HG03342 (cell line): ENCODE measurements around the gene GALNT8.
"Not testable (repeated sequence)": the region's sequence is repeated elsewhere in the genome, so short reads cannot be mapped to it uniquely, and the experiment has no call there.

Experiments used
- ATAC-seq: cut with Tn5 transposase; IDR thresholded peaks from one replicate; pipeline ENCODE4 v1.9.1; 2021; ENCODE audit warnings: mild to moderate bottlenecking, moderate library complexity; ENCODE audit not compliant: unreplicated experiment

GALNT8 gene

GRCh38 chr12:4719821-4720636, at the start of gene GALNT8:
Gene GALNT8 (plus strand): TSS chr12:4720400. CDS start chr12:4720678, 278 bp downstream.
- ATAC-seq, result no peak

GRCh38 chr12:4679711-4680110, 40.5 kb upstream of the GALNT8 start:
- ATAC-seq, result no peak

DNA sequence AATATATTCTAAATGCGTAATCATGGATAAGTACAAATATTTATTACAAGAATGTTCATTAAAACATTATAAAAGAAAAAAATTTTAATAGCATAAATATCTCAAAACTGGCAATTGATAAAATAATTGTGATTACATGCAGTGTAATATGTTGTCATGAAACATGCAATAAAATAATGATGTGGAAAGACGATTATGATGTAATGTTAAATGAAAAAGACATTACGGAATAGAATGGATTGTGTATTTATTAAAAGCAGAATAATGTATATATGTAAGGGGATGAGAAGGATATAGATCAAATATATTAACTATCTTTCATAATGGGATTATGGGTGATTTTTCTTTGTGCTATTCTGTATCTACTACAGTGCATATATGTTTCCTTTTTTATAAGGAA, 38.5 kb upstream of the GALNT8 start:
- ATAC-seq, result no peak

DNA sequence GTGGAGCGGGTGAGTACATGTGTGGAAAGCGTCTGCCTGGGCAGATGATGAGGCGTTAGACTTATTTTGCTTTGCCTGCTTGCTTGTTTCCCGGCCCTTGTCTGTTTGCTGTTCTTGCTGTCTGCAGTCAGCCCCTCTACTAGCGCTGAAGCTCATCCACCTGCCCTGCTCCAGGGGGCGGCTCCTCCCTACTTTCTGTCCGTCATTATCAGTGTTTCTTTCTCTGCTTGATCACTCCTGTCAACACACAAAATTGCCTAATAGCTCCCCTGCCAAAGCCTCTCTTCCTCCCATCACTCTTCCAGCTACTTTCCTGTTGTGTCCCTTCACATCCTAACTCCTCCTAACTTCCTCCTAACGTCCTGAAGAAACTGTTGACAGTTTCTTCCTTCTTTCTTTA, 34.9 kb upstream of the GALNT8 start:
- no peak for ATAC-seq

- no peak for ATAC-seq
These were observed 29.4 kb upstream of the GALNT8 start for GRCh38 chr12:4690760-4691159.

GRCh38 chr12:4700621-4701026, 19.6 kb upstream of the GALNT8 start:
- ATAC-seq, result no peak

- no peak for ATAC-seq
These were observed 18.6 kb upstream of the GALNT8 start for GRCh38 chr12:4701395-4702190.

DNA sequence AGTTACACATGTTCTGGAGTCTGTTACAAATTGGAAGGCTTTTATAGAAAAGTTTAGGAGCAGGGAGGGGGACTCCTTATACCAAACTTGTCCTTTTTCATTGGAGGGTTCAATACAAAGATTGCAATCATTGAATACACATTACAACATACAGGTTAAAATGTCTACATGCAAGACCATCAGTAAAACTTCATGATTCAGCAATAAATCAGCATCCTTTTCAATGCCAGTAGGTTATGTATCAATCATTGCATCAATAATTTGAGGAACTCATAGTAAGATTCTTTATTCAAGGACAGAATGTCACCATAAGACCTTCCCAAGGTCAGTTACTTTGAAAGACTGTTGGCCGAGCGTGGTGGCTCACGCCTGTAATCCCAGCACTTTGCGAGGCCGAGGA, 16.5 kb upstream of the GALNT8 start:
- ATAC-seq, result no peak

DNA sequence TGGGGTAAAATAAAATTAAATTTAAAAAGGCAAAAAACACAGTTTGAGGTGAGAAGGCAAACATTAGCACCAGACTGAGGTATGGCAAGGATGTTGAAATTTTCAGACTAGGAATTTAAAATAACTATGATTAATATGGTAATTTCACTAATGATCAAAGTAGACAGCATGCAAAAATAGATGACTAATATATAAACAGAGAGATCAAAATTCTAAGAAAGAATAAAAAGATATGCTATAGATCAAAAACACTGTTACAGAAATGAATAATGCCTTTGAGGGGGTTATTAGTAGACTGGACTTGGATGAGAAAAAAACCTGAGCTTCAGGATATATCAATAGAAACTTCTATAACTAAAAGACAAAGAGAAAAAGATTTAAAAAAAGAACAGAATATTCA, 14.4 kb upstream of the GALNT8 start:
- ATAC-seq, result no peak

DNA sequence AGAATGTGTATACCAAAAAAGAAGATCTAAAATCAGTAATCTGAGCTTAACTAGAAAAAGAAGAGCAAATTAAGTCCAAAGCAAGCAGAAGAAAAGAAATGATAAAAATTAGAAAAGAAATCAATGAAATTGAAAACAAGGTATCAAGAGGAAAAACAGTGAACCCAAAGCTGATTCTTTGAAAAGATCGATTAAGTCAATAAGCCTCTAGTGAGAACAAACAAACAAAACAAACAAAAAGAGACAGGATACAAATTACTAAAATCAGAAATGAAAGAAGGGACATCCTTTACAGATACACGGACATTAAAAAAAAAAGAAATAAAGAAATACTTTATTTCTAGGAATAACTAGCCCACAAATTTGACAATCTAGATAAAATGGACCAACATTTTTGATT, 12.9 kb upstream of the GALNT8 start:
- ATAC-seq, result no peak

- ATAC-seq, result no peak
These were observed 10.1 kb upstream of the GALNT8 start for GRCh38 chr12:4710113-4710512.

DNA sequence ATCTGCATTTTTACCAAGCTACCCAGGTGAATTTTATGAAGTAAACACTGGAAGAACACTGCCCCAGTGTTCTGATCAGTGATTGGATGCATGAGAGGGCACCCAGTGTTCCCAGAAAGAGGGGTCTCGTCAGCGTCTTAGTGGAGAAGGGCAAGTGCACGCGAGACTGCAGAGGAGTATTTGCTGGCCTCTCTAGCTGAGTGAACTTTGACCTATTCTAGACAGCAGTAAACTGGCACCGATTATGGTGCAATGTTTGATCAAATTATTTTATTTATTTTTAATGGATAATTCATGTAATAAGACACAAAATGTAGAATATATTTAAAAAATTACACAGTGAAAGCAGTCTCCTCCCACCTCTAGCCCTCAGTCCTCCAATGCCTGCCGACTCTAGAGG, 5.3 kb upstream of the GALNT8 start:
- ATAC-seq, result no peak

DNA sequence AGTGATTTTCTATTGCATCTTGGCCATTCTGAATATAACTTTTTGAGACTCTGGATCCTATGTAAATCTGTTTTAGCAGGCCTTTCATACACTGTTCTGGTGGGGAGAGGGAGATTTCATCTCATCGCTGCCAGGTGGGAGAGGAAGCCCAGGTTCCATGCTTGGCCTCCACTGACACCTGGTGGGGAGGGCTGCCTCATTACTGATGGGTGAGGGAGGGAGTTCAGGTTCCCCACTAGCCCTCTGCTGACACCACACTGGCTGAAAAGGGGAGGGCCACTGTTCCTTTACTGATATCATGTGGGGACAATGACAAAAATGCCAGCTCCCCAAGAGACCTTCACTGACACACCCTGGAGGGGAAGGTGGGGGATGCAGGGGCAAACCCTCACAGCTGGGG, 2.4 kb upstream of the GALNT8 start:
- ATAC-seq, result no peak

DNA sequence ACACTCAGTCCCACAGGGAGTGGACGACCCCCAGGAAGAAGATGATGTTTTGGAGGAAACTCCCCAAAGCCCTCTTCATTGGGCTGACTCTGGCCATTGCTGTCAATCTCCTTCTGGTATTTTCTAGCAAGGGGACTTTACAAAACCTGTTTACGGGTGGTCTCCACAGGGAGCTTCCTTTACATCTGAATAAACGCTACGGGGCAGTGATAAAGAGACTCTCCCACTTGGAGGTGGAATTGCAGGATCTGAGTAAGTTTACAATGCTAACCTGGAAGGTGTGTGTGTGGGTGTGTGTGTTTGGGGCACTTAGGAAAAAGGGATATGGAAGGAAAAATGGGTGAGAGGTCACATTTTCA, 416 bp downstream of the GALNT8 start:
- no peak for ATAC-seq

GRCh38 chr12:4721587-4721986, 1.4 kb downstream of the GALNT8 start:
- ATAC-seq, result not testable (repeated sequence)

GRCh38 chr12:4723226-4723625, 3.0 kb downstream of the GALNT8 start:
- no peak for ATAC-seq

DNA sequence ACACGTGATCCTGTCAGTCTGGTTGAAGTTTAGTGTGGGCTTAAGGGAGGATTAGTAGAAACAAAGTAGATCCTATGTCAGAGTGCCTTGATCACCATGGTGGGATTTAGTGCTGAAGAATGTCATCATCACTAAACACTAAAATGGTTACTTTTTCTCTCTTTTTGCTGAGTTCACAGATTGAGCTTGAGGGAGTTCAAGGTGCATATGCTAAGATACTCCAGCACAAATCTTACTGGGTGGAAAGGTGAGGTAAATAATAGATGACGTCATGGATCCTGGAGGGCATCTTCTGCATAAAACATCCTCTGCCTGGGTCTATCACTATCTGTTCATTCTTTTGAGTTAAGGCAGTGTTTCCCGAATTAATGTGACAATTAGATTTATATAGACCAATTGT, 4.9 kb downstream of the GALNT8 start:
- no peak for ATAC-seq

DNA sequence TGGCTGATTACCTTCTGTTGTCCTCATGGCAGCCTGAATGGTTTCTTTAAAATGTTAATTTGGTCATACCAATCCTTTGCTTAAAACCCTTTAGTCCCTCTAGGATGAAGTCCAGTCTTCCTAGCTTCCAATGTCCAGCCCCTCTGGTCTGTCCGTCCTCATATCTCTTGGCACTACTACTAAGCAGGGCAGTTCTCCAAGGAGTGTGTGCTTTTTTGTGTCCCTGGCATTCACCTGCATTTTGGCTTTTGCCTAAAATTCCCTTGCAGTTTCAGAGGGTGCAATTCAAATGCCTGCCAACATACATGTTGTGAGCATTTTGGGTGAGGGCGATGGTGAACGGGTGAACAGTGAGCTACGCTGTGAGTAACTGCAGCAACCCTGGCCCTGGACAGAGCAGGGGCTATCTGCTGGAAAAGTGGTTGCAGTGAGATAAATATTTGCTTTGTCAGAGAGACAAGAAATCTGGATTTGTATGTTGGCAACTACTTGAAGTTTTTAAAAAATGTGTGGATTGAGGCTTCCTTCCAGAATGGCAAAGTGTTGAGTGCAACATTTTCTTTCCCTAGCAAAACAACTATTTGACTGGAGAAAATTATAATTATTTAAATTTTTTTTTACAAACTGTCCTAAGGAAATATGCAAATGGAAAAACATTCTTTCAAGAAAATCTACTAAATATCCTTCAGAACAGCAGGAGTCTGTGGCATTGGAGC, 14.6 kb downstream of the GALNT8 start:
- no peak for ATAC-seq

DNA sequence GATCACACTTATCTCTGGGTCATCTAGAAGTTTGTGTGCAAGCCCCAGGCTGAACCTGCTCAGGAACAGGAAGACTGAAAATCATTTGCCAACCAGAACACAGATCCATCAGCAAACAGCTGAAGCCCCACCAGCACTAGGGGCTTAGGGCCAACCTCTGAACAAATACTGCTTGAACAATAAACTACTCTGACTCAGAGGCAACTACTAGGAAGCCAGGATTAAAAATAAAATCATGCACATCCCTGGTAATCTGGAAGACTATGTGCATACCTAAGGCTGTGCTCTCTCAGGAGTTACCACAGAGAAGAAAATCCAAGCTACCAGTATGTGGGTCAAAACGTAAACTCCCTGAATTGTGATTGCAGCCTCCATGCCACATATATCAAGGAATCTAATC, 15.9 kb downstream of the GALNT8 start:
- no peak for ATAC-seq

DNA sequence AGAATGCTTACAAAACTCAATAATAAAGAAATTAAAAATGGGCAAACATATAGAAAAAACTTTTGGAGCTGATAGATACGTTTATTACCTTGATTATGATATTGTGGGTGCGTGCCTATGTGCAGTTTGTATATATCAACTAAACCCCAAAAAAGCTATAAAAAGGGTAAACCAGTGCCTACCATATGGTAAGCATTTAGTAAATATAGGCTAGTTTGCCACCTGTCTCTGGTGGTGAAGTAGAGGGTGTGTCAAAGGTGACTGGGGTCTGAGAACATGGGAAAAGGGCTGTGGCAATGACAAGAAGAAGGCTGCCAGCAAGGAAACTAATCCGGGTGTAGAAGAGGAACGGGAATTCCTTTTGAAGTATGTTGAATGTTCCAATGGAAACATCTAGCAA, 18.3 kb downstream of the GALNT8 start:
- ATAC-seq, result no peak

DNA sequence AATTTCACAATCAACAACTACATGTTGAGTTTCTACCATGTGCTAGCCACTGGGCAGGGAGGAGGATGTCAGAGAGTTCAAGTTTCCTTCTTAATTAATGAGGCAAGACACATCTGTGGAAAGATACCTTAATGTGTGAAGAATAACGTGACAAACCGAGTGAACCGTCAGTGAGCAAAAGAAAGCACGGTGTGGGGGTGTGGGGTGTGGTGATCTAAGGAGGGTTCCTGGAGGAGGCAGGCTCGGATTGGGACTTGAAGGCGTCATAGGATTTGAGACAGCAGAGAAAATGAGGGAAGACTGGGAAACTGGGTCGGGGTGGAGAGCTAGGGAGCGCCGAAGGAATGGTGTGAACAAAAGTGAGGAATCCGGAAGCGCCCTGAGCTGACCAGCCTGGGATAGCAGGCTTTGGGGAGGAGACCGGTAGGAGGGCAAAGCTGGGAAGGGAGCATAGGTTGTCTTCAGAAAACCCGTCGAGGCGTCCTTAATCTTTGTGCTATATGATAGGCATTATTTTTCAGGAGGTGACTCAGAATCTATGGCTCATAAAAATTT, 22.3 kb downstream of the GALNT8 start:
- ATAC-seq, result no peak
